GM23248 (cell line): ENCODE measurements around the gene CNTN4.

Experiments
- EZH2 ChIP-seq: fragments of 200-600 bp; sonication (generic); IDR thresholded peaks from 2 replicates; pipeline ENCODE4 v1.6.1; 2018; ENCODE audit warnings: antibody characterized with exemption, mild to moderate bottlenecking; ENCODE audit not compliant: insufficient read depth, poor library complexity, severe bottlenecking
- EZH2phosphoT487 ChIP-seq: fragments of 200-600 bp; sonication (generic); IDR thresholded peaks from 2 replicates; pipeline ENCODE4 v1.6.1; 2018; ENCODE audit warnings: antibody characterized with exemption, moderate library complexity, mild to moderate bottlenecking, low read depth; ENCODE audit not compliant: insufficient read depth

DNA sequence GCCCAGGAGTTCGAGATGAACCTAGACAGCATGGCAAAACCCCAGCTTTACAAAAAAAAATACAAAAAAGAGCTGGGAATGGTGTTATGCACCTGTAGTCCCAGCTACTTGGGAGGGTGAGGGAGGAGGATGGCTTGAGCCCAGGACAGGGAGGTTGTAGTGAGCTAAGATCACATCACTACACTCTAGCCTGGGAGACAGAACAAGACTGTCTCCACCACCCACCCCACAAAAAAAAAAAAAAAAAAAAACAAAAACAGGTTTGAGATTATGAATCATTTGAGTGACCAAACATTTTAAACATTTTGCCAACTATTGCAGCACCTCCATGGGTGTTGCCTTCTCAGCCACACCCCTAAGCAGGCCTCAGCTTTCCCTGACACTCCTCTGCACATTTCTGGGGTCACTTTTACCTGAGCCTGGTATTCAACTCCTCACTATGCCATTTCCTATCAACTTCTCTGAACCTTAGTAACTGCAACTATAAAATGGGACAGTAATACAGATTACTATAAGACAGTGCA, 969.8 kb downstream of the CNTN4 start:
- no peak for TF ChIP-seq EZH2
- no peak for TF ChIP-seq EZH2phosphoT487
